ENCODE measurements around the gene LDLRAD4.

LDLRAD4 gene

DNA sequence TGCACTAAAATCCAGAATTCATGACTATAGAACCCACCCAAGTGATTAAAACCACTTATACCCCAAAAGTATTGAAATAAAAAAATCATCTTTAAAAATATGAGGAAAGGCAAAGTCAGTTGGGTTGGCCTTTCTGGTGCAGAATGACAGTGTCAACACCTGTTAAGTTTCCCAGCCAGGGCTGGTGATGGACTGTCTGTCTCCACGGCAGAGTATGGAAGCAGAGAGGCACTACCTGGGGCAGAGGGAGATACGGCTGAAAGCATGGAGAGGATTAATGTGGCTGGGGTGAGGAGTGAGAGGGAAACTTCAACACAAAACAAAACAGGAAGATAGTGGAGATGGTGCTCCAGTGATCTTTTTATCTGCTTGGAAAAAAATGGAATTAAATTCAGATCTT lies 292.0 kb downstream of the LDLRAD4 start:
- DNase-seq (ENCODE audit: extremely low read depth, low read depth), result no peak
- TF ChIP-seq, protein P1, sequence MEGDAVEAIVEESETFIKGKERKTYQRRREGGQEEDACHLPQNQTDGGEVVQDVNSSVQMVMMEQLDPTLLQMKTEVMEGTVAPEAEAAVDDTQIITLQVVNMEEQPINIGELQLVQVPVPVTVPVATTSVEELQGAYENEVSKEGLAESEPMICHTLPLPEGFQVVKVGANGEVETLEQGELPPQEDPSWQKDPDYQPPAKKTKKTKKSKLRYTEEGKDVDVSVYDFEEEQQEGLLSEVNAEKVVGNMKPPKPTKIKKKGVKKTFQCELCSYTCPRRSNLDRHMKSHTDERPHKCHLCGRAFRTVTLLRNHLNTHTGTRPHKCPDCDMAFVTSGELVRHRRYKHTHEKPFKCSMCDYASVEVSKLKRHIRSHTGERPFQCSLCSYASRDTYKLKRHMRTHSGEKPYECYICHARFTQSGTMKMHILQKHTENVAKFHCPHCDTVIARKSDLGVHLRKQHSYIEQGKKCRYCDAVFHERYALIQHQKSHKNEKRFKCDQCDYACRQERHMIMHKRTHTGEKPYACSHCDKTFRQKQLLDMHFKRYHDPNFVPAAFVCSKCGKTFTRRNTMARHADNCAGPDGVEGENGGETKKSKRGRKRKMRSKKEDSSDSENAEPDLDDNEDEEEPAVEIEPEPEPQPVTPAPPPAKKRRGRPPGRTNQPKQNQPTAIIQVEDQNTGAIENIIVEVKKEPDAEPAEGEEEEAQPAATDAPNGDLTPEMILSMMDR (IDR thresholded peaks at IDR 0.05; ENCODE audit: low read depth, low read length), result no peak

DNA sequence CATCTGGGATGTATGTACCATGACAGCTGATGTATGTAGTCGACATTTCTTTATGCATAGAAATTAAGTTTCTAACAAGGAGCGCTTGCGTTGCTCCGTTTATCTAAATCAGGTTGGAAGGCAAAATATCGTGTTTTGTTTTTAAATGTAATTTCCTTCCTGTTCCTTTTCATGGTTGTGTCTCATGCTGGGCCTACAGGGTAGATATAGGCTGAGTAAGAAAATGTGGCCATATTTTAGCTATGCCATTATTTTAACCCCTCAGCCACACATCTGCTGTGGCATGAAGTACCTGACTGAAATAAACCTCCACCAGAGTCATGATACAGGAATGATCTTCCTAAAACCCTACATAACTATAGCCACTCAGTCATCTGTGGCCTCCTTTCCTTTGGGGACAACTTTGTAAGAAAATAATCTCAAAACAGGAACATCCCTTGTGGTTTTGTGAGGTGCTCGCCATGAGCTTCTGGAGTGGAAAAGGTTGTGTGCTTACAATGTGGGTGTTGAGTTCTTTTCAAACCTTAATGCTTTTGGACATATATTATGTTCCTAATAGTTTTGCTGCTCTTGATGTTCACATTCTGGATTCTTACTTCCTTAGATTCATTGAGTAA lies 293.5 kb downstream of the LDLRAD4 start:
- no peak for DNase-seq (ENCODE audit: extremely low read depth, low read depth)
- TF ChIP-seq, protein P1 (IDR thresholded peaks at IDR 0.05; ENCODE audit: low read depth, low read length), result no peak

DNA sequence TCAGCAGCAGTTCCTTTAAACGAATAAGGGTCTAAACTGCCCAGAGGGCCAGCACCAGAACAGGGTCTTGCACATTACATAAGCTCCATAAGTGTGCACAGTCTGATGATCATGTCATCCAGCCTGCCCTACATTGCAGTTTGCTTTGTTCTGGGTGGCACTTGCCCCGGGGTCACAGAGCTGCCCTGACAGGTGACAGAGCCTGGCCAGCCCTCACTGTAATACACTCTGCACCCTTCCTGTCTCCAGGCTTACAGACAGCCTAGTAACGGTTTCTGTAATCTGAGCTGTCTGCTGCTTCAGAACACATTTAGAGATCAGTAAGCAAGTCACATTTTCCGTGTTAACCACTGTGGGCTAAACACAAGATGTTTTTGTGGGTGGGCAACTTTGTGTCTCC lies 294.5 kb downstream of the LDLRAD4 start:
- TF ChIP-seq, protein P1 (IDR thresholded peaks at IDR 0.05; ENCODE audit: low read depth, low read length), result no peak
- no peak for DNase-seq (ENCODE audit: extremely low read depth, low read depth)

DNA sequence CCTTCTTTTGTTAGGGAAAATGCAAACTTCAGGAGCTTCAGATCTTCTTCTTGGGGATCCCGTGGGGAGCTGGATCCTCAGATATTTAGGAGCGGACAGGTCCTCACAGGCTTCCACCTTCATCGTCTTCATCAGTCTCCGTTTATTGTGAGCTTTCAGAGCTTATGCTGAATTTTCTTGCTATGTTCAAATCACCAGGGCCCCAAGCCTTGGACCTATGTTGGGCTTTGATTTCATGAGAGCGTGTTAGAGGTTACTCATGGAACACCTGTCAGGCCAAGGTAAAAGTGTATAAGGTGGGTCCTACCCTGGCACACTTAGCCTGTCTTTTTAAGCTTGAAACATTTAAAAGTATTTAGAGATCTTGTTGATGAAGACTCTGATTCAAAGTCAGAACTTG lies 294.9 kb downstream of the LDLRAD4 start:
- DNase-seq (ENCODE audit: extremely low read depth, low read depth), result no peak

DNA sequence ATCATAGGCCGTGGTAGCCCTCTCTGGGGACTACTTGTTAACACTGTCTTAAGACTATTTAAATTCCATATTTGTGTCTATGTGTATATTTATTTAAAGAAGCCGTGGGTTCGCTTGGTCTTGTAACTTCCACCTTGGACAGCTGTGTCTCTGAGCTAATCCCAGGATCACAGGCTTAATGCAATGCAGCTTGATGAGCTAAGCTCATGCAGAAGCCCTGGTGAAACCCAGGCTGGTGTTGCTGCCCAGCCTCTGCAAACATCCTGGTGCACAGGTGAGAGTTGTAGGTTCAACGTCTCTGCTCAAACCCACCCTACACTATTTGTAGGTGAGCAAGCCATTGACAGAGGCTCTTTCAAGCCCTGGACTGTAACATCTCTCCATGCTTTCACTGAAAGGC lies 296.0 kb downstream of the LDLRAD4 start:
- TF ChIP-seq, protein P1 (IDR thresholded peaks at IDR 0.05; ENCODE audit: low read depth, low read length), result no peak

More for the DNA sequence above, 294.9 kb downstream of the LDLRAD4 start:
- TF ChIP-seq, protein P1 (IDR thresholded peaks at IDR 0.05; ENCODE audit: low read depth, low read length), result no peak

DNA sequence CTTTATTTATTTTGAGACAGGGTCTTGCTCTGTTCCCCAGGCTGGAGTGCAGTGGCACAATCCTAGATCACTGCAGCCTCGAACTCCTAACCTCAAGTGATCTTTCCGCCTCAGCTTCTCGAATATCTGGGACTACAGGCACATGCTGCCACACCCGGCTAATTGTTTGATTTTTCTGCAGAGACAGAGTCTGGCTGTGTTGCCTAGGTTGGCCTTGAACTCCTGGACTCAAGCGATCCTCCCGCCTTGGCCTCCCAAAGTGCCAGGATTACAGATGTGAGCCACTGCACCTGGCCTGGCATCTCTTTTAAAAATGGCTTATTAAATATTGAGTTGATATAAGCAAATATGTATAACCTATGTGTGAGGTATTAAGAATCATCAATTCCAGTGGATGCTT lies 298.3 kb downstream of the LDLRAD4 start:
- no peak for DNase-seq (ENCODE audit: extremely low read depth, low read depth)
- TF ChIP-seq, protein P1 (IDR thresholded peaks at IDR 0.05; ENCODE audit: low read depth, low read length), result no peak

More for the DNA sequence above, 296.0 kb downstream of the LDLRAD4 start:
- DNase-seq (ENCODE audit: extremely low read depth, low read depth), result no peak

DNA sequence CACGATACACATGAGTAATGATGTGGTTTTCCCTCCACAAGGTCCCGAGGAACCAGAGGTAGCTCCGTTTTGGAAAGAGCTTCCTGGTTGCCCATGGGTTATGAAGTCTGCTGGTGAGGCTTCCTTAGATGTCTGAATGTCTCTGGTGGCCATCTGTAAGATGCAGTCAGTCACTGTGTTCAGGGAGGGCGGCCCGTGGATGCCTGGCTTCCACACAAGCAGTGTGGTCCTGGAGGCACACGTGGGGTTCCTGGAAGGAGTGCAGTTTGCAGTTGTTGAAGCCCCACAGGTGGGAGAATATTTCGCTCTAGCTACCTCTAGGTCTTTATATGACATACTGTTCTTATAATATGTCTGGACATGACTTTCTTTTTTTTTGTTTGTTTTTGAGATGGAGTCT lies 298.8 kb downstream of the LDLRAD4 start:
- no peak for DNase-seq (ENCODE audit: extremely low read depth, low read depth)
- TF ChIP-seq, protein P1 (IDR thresholded peaks at IDR 0.05; ENCODE audit: low read depth, low read length), result no peak
